Kidney (tissue), 14 donors: ENCODE measurements around the gene GOLIM4. TPM values are rescaled to one million over a fixed set of nuclear protein-coding genes. Genes with fewer than 3 reads are reported as not detected.

ENCODE experiments used
- DNase-seq, 5 donors: peaks; one replicate each; pipeline ENCODE4 v3.0.0-alpha.2; 2013 to 2020
- FAIRE-seq: peaks from 2 replicates; lab custom pipeline; 2012; peaks lifted over from hg19 to GRCh38; lab: Jason Lieb, UNC
- H3K27ac ChIP-seq, 2 donors: one replicate each; pipeline ENCODE4 v1.7.0; 2013; ENCODE audit warnings: low read depth in 2 of 2, low read length in 2 of 2, inconsistent platforms in 1 of 2
- H3K27me3 ChIP-seq: one replicate; pipeline ENCODE4 v1.7.1; 2013; ENCODE audit warnings: low read length, inconsistent platforms; ENCODE audit not compliant: control insufficient read depth, insufficient read depth
- H3K36me3 ChIP-seq, 3 donors: one replicate each; pipeline versions ENCODE4 v1.7.0 to v1.7.1; 2013; ENCODE audit warnings: low read length in 3 of 3, control low read depth in 1 of 3, inconsistent platforms in 1 of 3; ENCODE audit not compliant: insufficient read depth in 3 of 3, control insufficient read depth in 2 of 3
- H3K4me1 ChIP-seq, 3 donors: one replicate each; pipeline versions ENCODE4 v1.7.0 to v1.7.1; 2013; ENCODE audit warnings: low read length in 3 of 3, inconsistent platforms in 1 of 3, low read depth in 1 of 3; ENCODE audit not compliant: control insufficient read depth in 2 of 3, insufficient read depth in 2 of 3
- H3K4me3 ChIP-seq, 3 donors: one replicate each; pipeline versions ENCODE4 v1.7.0 to v1.8.1; 2013; ENCODE audit warnings: low read length in 3 of 3, control low read depth in 1 of 3, inconsistent platforms in 1 of 3
- H3K9ac ChIP-seq, 3 donors: one replicate each; pipeline versions ENCODE4 v1.7.0 to v1.7.1; 2013; ENCODE audit warnings: low read length in 3 of 3, control low read depth in 1 of 3, inconsistent platforms in 1 of 3
- H3K9me3 ChIP-seq, 3 donors: one replicate each; pipeline versions ENCODE4 v1.7.0 to v1.7.1; 2013; ENCODE audit warnings: low read length in 3 of 3, control low read depth in 1 of 3, inconsistent platforms in 1 of 3; ENCODE audit not compliant: control insufficient read depth in 2 of 3, insufficient read depth in 1 of 3
- CTCF ChIP-seq: IDR thresholded peaks from 3 replicates; pipeline ENCODE4 v1.5.1; 2012; ENCODE audit warnings: mild to moderate bottlenecking, moderate library complexity, borderline replicate concordance; ENCODE audit not compliant: insufficient read depth; ENCODE audit errors: extremely low read depth
- intact Hi-C: fragments of 100-400 bp; cut with DNase I; formaldehyde crosslinking; loops from one replicate; pipeline ENCODE4 v1.11.1; 2022
- polyA plus RNA-seq: library from polyadenylated mRNA; stranded (reverse); fragments of 350-450 nt; fragmentation: Illumina TruSeq; extraction: RNeasy Lipid Tissue Mini Kit (QIAGEN cat#74804); gene quantifications from one replicate; pipeline ENCODE4 v1.2.3, GENCODE V29; 2014; ENCODE audit warnings: low read depth, low replicate concordance; ENCODE audit not compliant: insufficient read depth
- total RNA-seq: library from RNA; stranded (reverse); fragmentation: NEBNext Ultra II Directional; extraction: Animal tissue kit (Norgen Biotek cat#: 25700); gene quantifications from one replicate; pipeline ENCODE4 v1.2.1, GENCODE V29; 2021
- donor health status: control.
- donor health status: control.
- donor health status: control.
- donor health status: control.
- donor health status: control.
- donor health status: DM: yes; HTN: yes; CAD: no.
- donor health status: Normal renal cell carcinoma (clear cell type).

Gene GOLIM4
- total and polyA plus RNA-seq, 2 donors from 2014 or later: 15.5 to 29.9 TPM

GRCh38 chr3:168100777-168101492 lies 5.2 kb upstream of the GOLIM4 start:
- intact Hi-C loops: no loop called here
- H3K4me3 ChIP-seq: no peak overlapping the region
- H3K4me1 ChIP-seq: peaks cover 0 to 3% (median 0%) of the 10 kb centered on the region in 3 donors
- H3K9ac ChIP-seq: no peak overlapping the region
- FAIRE-seq (no peak), DNase-seq (no peak)
- H3K27ac ChIP-seq: no peak overlapping the region
- TF ChIP-seq CTCF: no peak
- no peaks in the 10 kb centered on the region for H3K9me3 ChIP-seq
- no peaks in the 10 kb centered on the region for H3K27me3 ChIP-seq
- no peaks in the 10 kb centered on the region for H3K36me3 ChIP-seq

GRCh38 chr3:168097381-168097780 lies 1.7 kb upstream of the GOLIM4 start:
- no peak overlapping the region for H3K27ac ChIP-seq
- DNase-seq (no peak), FAIRE-seq (no peak)
- peaks cover 0 to 6% (median 4%) of the 10 kb centered on the region in 3 donors for H3K4me1 ChIP-seq
- no peak for TF ChIP-seq CTCF
- H3K9me3 ChIP-seq: no peaks in the 10 kb centered on the region
- intact Hi-C loops: no loop called here
- no peaks in the 10 kb centered on the region for H3K27me3 ChIP-seq
- H3K4me3 ChIP-seq: no peak overlapping the region
- no peak overlapping the region for H3K9ac ChIP-seq
- H3K36me3 ChIP-seq: no peaks in the 10 kb centered on the region

- Histone ChIP-seq H3K27ac (peak overlapping the region; percentile 14 to 18), H3K27me3 (no peaks in the 10 kb centered on the region), H3K9ac (peak overlapping the region in 2 of 3 donors; percentile 35 to 89), H3K36me3 (no peaks in the 10 kb centered on the region), H3K4me3 (peak overlapping the region; percentile 77 to 92 (median 83)), H3K9me3 (no peaks in the 10 kb centered on the region), H3K4me1 (peaks cover 0 to 11% (median 9%) of the 10 kb centered on the region in 3 donors)
- DNase-seq (peak; percentile 81 to 93 (median 85)), FAIRE-seq (no peak)
- intact Hi-C loops: no loop called here
- no peak for TF ChIP-seq CTCF
These were observed 507 bp upstream of the GOLIM4 start for GRCh38 chr3:168096210-168096652.
